Measurements from ENCODE around the gene CACNB1.

Gene CACNB1

GRCh38 chr17:39225308-39225958, 28.0 kb upstream of the CACNB1 start, which contains the start of gene STAC2:
Gene STAC2, minus strand, starts transcription at chr17:39225945. Its CDS starts 443 bp downstream, at chr17:39225502.
- DNase-seq = no peak

- DNase-seq = no peak
Observed at GRCh38 chr17:39224778-39225307, 27.4 kb upstream of the CACNB1 start.

GRCh38 chr17:39223907-39224777, 26.7 kb upstream of the CACNB1 start:
- DNase-seq = no peak

- DNase-seq = no peak
Observed at GRCh38 chr17:39222866-39223834, 25.7 kb upstream of the CACNB1 start.

GRCh38 chr17:39222151-39222550, 24.7 kb upstream of the CACNB1 start:
- no peak for DNase-seq

GRCh38 chr17:39221572-39221971, 24.1 kb upstream of the CACNB1 start:
- DNase-seq = no peak

GRCh38 chr17:39219647-39220154, 22.2 kb upstream of the CACNB1 start:
- DNase-seq = no peak

GRCh38 chr17:39218906-39219305, 21.4 kb upstream of the CACNB1 start:
- no peak for DNase-seq

- no peak for DNase-seq
Observed at GRCh38 chr17:39217734-39218369, 20.4 kb upstream of the CACNB1 start.

GRCh38 chr17:39213852-39214251, 16.4 kb upstream of the CACNB1 start:
- no peak for DNase-seq

- DNase-seq = no peak
Observed at GRCh38 chr17:39212841-39213480, 15.5 kb upstream of the CACNB1 start.

GRCh38 chr17:39212195-39212810, 14.8 kb upstream of the CACNB1 start:
- DNase-seq = no peak

GRCh38 chr17:39210093-39210434, 12.6 kb upstream of the CACNB1 start:
- no peak for DNase-seq

GRCh38 chr17:39209317-39210092, 12.0 kb upstream of the CACNB1 start:
- DNase-seq = no peak

GRCh38 chr17:39208893-39209292, 11.4 kb upstream of the CACNB1 start:
- peak; percentile 44 for DNase-seq

GRCh38 chr17:39208136-39208535, 10.7 kb upstream of the CACNB1 start:
- no peak for DNase-seq

- no peak for DNase-seq
Observed at GRCh38 chr17:39205112-39205526, 7.7 kb upstream of the CACNB1 start.

GRCh38 chr17:39204245-39204644, 6.8 kb upstream of the CACNB1 start:
- no peak for DNase-seq

GRCh38 chr17:39200957-39201510, 3.6 kb upstream of the CACNB1 start:
- no peak for DNase-seq
